Measurements from ENCODE around the gene CLC. TPM values are rescaled to one million over a fixed set of nuclear protein-coding genes. Genes with fewer than 3 reads are reported as not detected.

CLC gene
- total and polyA plus RNA-seq, 2 of the 8 experiments (the other 6 are each of a cell fraction or from before 2014, with no cell fraction given) = 6.4 to 12.4 TPM

- Histone ChIP-seq H3K27me3 (replicated peaks in 1 of 4; ENCODE audit: control insufficient read depth in 3 of 4, extremely low read depth in 1 of 4, insufficient read depth in 3 of 4, low read length in 3 of 4) (no peaks in the 10 kb centered on the region), H2BK20ac (ENCODE audit: low read length) (no peak overlapping the region), H3K79me1 (ENCODE audit: low read depth, low read length) (no peaks in the 10 kb centered on the region), H4K91ac (replicated peaks; ENCODE audit: insufficient read length, low read length) (no peak overlapping the region), H2BK5ac (ENCODE audit: low read depth, low read length) (no peak overlapping the region), H3K4me1 (replicated peaks in 1 of 4; ENCODE audit: control insufficient read depth in 3 of 4, insufficient read depth in 4 of 4, low read length in 3 of 4) (no peaks in the 10 kb centered on the region), H3K9me3 (ENCODE audit: insufficient read depth in 2 of 2, low read depth in 1 of 2, low read length in 1 of 2) (no peaks in the 10 kb centered on the region), H3K18ac (ENCODE audit: extremely low read depth, low read length) (no peak overlapping the region), H3K27ac (ENCODE audit: low read depth, low read length) (no peak overlapping the region), H3K56ac (replicated peaks; ENCODE audit: insufficient read length, low read depth, low read length) (no peak overlapping the region), H3K14ac (ENCODE audit: insufficient read length) (no peak overlapping the region), H3K23ac (ENCODE audit: insufficient read length) (no peak overlapping the region), H2BK120ac (replicated peaks; ENCODE audit: low read depth, low read length) (no peak overlapping the region), H4K20me1 (replicated peaks in 1 of 2; ENCODE audit: control insufficient read depth in 1 of 2, insufficient read depth in 2 of 2, low read length in 2 of 2) (no peaks in the 10 kb centered on the region), H2BK12ac (ENCODE audit: low read depth, low read length) (no peak overlapping the region), H4K8ac (ENCODE audit: extremely low read depth, insufficient read depth, low read length) (no peak overlapping the region), H3K4ac (replicated peaks; ENCODE audit: insufficient read length, low read depth, low read length) (no peak overlapping the region), H2AFZ (ENCODE audit: low read length) (no peak overlapping the region), H3K79me2 (ENCODE audit: control insufficient read depth in 1 of 2, insufficient read depth in 2 of 2, low read length in 2 of 2) (no peaks in the 10 kb centered on the region), H2BK15ac (ENCODE audit: low read length) (no peak overlapping the region), H3K4me2 (ENCODE audit: insufficient read depth in 1 of 2, low read depth in 2 of 2, low read length in 2 of 2) (no peak overlapping the region), H4K5ac (ENCODE audit: insufficient read length, low read depth, low read length) (no peak overlapping the region), H3K4me3 (ENCODE audit: extremely low read depth in 1 of 4, insufficient read depth in 2 of 4, low read depth in 3 of 4, low read length in 4 of 4) (no peak overlapping the region), H3K23me2 (ENCODE audit: low read depth, low read length) (no peaks in the 10 kb centered on the region), H3K36me3 (ENCODE audit: control insufficient read depth in 2 of 4, insufficient read depth in 4 of 4, low read length in 3 of 4) (no peaks in the 10 kb centered on the region), H3K9ac (replicated peaks in 1 of 4; ENCODE audit: extremely low read depth in 1 of 4, low read depth in 3 of 4, low read length in 3 of 4) (no peak overlapping the region), H2AK5ac (ENCODE audit: low read depth, low read length) (no peak overlapping the region)
- no peak for FAIRE-seq
- WGBS, 2 experiments (ENCODE audit: extremely low coverage in 1 of 2, insufficient coverage in 1 of 2, insufficient read length in 1 of 2, insufficient replicate concordance in 2 of 2, low coverage in 1 of 2, low lambda C conversion rate in 2 of 2, missing lambda C conversion rate in 1 of 2) = 89% methylated on average over 6 of the region's 6 CpGs; no CpG with 5 or more reads in 1 of the 2 experiments
- ChIA-PET POLR2A (ENCODE audit: partially characterized antibody) (no interaction called here), CTCF (ENCODE audit: partially characterized antibody) (no interaction called here)
- DNase-seq (ENCODE audit: low read depth in 1 of 2, low spot score in 2 of 2) = no peak
- TF ChIP-seq TAF1 (IDR thresholded peaks at IDR 0.05; ENCODE audit: low read depth, low read length) (no peak), ATF3 (IDR thresholded peaks at IDR 0.05; ENCODE audit: insufficient read depth, low read depth, low read length) (no peak), SIX5 (IDR thresholded peaks at IDR 0.05; ENCODE audit: low read depth, low read length) (no peak), GTF2F1 (IDR thresholded peaks at IDR 0.05; ENCODE audit: borderline replicate concordance, low read depth, low read length) (no peak), TBP (IDR thresholded peaks at IDR 0.05; ENCODE audit: low read depth, low read length) (no peak), BRCA1 (IDR thresholded peaks at IDR 0.05; ENCODE audit: low read depth, low read length) (no peak), JUND (IDR thresholded peaks at IDR 0.05; ENCODE audit: low read length) (no peak), SIRT6 (IDR thresholded peaks at IDR 0.05; ENCODE audit: low read length) (no peak), MAFK (IDR thresholded peaks at IDR 0.05; ENCODE audit: low read depth, low read length) (no peak), NRF1 (IDR thresholded peaks at IDR 0.05; ENCODE audit: low read depth, low read length) (no peak), PHF8 (conservative IDR thresholded peaks at IDR 0.05; ENCODE audit: low read depth, low read length) (no peak)
Measured at GRCh38 chr19:39728040-39728439, 9.8 kb downstream of the CLC start.
